ENCODE measurements around the gene FCRL5.
"Not testable (repeated sequence)": the region's sequence is repeated elsewhere in the genome, so short reads cannot be mapped to it uniquely, and the experiment has no call there.

The FCRL5 gene

GRCh38 chr1:157566484-157567300 is 14.4 kb upstream of the FCRL5 start:
- no peak for TF ChIP-seq CTCF (IDR thresholded peaks at IDR 0.05; ENCODE audit: insufficient read depth, low read length, missing control alignments)
- POLR2A ChIA-PET, result no interaction called here
- DNase-seq (ENCODE audit: low read depth, low spot score), result no peak
- CTCF ChIA-PET, result no interaction called here
- H3K4me3 ChIP-seq (ENCODE audit: low read depth, low read length), result no peak overlapping the region

GRCh38 chr1:157562515-157562914 is 10.2 kb upstream of the FCRL5 start:
- no peak for TF ChIP-seq CTCF (IDR thresholded peaks at IDR 0.05; ENCODE audit: insufficient read depth, low read length, missing control alignments)
- ChIA-PET POLR2A (no interaction called here), CTCF (interaction anchor here (0.7 kb wide), 1 partner anchor 18 kb away, joined by 3 read pairs; no protein-coding TSS in a partner anchor)
- DNase-seq (ENCODE audit: low read depth, low spot score), result no peak
- H3K4me3 ChIP-seq (ENCODE audit: low read depth, low read length), result no peak overlapping the region

GRCh38 chr1:157558119-157558518 is 5.8 kb upstream of the FCRL5 start:
- CTCF ChIA-PET, result no interaction called here
- no peak overlapping the region for H3K4me3 ChIP-seq (ENCODE audit: low read depth, low read length)
- DNase-seq (ENCODE audit: low read depth, low spot score), result no peak
- POLR2A ChIA-PET, result no interaction called here
- no peak for TF ChIP-seq CTCF (IDR thresholded peaks at IDR 0.05; ENCODE audit: insufficient read depth, low read length, missing control alignments)

GRCh38 chr1:157548081-157548480 is 4.2 kb downstream of the FCRL5 start:
- H3K4me3 ChIP-seq (ENCODE audit: low read depth, low read length); CTCF ChIA-PET; POLR2A ChIA-PET; DNase-seq (ENCODE audit: low read depth, low spot score): not testable (repeated sequence)

GRCh38 chr1:157542676-157543075 is 9.6 kb downstream of the FCRL5 start:
- DNase-seq (ENCODE audit: low read depth, low spot score), result no peak
- H3K4me3 ChIP-seq (ENCODE audit: low read depth, low read length), result no peak overlapping the region
- no peak for TF ChIP-seq CTCF (IDR thresholded peaks at IDR 0.05; ENCODE audit: insufficient read depth, low read length, missing control alignments)
- ChIA-PET CTCF (no interaction called here), POLR2A (no interaction called here)

GRCh38 chr1:157540852-157541251 is 11.5 kb downstream of the FCRL5 start:
- TF ChIP-seq CTCF (IDR thresholded peaks at IDR 0.05; ENCODE audit: insufficient read depth, low read length, missing control alignments), result no peak
- DNase-seq (ENCODE audit: low read depth, low spot score), result no peak
- ChIA-PET CTCF (no interaction called here), POLR2A (no interaction called here)
- no peak overlapping the region for H3K4me3 ChIP-seq (ENCODE audit: low read depth, low read length)

- no peak overlapping the region for H3K4me3 ChIP-seq (ENCODE audit: low read depth, low read length)
- ChIA-PET CTCF (no interaction called here), POLR2A (no interaction called here)
- no peak for DNase-seq (ENCODE audit: low read depth, low spot score)
- no peak for TF ChIP-seq CTCF (IDR thresholded peaks at IDR 0.05; ENCODE audit: insufficient read depth, low read length, missing control alignments)
Measured at GRCh38 chr1:157540160-157540748, 12.1 kb downstream of the FCRL5 start.
